Activated CD4-positive, CD25-positive, alpha-beta regulatory T cell treated with anti-CD3 and anti-CD28 coated beads, Interleukin-2, amount 50 U/mL, for 72 hours (primary cell): ENCODE measurements around the gene CACNG4.

Experiments
- DNase-seq: peaks from one replicate; pipeline ENCODE4 v3.0.0; 2021

CACNG4 gene

DNA sequence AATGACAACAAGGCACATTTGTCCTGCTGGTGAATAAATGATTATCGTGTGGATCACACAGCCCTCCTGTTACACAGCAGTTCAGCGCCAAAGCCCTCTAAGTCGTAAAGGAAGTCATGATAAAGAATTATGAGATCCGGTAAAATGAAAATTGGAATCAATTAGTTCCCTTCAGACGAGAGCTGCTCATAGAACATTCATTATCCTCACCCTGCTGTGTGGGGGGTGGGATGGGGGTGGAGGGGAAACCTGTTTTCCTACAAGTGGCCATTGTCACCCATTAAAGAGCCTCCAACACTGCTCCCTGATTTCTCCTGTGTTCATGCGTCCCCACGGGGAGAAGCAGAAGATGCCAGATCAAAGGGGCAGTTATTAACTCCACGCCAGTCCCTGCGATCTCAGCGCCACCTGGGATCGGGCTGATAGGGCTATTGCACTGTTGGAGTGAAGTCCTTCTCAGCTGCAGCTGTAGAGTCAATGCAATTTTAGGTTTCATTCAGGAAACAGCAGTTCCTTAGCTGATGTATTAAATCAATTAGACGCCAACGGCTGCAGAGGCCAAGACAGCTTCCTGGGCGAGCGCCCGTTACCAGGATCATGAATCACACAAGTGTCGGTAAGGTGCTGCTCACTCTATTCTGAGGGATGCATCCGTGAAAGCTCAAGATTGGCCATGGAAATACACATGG, 19.2 kb upstream of the CACNG4 start:
- no peak for DNase-seq

DNA sequence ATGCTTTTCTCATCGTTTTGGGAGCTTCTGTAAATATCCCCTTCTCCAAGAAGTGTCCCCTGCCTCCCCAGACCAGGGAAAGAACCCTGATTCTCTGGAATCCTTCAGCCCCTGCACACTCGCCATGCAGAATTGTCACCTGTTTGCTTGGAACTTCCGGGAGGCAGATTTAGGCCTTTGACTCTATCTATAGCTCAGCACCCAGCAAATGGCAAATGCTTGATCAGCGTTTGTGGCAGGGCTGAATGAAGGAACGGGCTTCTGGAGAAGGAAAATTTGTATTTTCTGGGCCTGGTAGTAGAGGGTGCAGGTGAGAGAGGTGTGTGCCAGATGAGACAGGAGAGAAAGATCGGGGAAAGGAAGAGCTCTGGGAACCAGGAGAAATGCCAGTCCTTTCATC, 18.3 kb upstream of the CACNG4 start:
- DNase-seq = no peak

DNA sequence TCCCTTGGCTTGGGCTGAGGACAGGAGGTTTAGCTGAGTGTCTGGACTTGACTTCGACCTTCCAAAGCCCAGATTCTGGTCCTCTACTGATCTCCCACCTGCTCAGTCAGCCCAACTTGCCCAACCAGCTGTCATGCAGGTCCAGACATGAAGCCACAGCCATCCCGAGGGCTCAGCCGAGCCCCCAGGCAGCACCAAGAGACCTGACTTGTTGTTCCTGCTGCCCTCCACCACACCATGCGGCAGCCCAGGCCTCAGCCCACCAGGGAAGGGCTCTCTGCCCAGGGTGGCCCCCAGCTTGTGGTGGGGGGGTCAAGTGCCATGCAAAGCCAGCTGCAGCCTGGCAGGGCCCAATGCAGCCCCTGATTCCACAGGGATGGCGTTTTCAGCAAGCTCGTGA, 17.2 kb upstream of the CACNG4 start:
- DNase-seq = no peak

DNA sequence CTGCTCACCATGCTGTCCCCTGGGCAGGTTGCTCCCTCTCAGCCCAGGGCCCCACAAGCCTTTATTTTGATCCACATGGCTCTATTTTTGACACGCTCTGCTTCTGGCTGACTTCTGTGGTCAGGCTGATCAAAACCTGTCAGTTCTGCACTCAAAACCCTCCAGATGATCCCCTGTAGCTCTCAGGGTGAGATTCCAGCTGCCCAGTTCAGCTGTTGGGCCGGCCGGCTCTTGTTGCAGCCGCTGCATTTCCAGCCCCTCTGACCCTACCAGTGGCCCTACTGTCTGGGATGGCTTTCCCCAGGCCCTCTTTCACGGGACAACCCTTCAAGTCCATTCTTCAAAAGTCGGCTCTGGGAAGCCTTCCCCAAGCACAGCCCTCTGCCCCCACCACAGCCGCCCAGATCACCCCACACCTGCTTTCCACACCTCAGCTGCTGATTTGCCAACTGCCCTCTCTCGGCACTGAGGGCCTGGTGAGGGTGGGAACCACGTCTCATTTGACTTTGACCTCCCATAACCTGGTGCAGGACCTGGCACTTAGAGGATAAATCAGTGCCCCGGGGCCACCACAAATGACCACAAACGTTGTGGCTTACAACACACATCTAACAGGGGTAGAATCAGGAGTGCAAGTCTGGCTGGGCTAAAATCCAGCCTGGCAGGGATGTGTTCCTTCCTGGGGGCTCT, 16.3 kb upstream of the CACNG4 start:
- no peak for DNase-seq

DNA sequence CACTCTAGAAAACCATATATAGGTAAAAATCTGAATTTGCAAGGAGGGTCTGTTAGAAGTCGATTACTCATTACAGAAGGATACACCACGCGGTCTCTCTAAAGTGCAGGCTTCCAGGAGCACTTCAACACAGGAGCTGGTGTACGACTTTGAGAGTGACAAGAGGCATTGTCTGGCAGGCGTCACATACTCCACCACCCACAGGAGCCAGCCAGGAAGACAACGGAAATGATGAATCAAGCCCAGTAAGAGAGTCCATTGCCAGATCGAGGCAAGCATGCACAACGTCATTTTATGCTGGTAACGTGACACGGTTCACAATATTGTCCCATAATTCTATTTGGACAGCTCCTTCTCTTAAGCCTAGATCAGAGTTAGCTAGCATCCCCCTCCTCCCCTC, 15.0 kb upstream of the CACNG4 start:
- no peak for DNase-seq

DNA sequence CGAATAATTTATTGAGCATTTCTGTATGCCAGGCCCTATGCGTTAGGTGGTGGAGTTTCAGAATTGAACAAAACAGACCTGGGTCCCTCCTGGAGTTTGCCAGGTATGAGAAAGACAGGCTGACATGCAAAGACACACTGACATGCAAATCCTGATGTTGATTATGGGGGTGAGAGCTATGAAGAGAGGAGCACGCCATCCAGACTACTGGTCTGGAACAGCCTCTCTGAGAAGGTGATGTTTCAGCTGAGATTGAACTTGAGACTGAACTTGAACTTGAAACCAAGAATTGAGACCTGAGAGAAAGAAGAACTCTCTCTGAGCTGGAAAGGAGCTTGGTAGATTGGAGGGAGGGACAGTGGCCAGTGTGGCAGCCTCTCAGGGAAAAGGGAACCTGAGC, 14.2 kb upstream of the CACNG4 start:
- DNase-seq = no peak

DNA sequence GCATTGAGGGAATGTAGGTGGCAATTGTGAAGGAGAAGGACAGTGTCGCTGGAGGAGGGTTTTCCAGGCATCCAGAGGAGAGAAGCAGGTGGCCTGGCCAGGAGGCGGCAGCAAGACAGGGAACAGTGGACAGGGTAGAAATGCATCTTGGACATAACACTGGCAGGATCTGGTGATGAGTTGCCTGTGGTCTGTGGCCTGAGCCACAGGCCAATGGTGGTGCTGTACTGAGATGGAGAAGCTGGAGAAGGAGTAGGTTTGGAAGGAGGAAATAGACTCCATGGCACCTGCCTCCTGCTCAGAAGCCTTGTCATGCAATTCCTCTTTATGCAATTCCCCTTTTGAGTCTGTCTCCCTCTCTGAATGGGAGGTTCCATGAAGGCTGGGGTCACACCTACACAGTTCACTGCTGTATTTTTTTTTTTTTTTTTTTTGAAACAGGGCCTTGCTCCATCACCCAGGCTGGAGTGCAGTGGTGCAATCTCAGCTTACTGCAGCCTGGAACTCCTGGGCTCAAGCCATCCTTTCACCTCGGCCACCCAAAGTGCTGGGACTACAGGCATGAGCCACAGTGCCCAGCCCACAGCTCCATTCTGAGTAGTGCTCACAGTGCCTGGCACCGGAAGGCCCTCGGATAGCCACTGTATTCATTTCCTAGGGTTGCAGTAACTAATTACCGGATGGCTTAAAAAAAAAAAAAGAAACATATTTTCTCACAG, 13.5 kb upstream of the CACNG4 start:
- no peak for DNase-seq

DNA sequence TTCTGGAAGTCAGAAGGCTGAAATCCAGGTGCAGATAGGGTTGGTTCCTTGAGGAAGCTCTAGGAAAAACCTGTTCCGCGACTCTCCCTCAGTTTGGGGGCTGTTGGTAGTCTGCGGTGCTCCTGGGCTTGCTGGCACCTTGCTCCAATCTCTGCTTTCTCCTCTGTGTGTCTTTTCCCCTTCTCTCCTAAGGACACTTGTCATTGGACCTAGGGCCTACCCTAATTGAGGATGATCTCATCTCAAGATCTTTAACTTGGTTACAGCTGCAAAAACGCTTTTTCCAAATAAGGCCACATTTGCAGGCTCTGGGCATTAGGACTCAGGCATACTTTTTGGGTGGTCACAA, 12.9 kb upstream of the CACNG4 start:
- no peak for DNase-seq

DNA sequence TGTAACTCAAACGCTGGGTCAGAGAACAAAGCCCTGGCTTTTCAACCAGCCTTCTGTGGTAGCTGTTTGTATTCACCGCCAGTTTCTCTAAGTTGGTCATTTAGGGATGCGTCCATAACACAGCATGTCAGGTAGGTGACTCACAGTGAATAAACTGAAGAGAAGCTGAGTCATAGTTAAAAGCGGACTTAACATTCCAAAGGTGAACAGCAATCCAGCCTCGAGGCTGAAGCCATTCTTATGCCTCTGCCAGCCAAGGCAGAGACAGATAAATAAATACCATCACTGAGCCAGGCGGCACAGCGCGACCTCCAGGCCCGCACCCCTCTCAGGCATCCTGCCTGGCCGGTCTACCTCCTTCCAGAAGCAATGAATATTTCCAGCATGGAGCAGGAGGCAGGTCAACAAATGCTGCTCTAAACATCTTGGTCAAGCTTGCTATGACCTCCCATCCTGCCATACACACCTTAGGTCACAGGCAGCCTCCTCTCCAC, 12.4 kb upstream of the CACNG4 start:
- no peak for DNase-seq

DNA sequence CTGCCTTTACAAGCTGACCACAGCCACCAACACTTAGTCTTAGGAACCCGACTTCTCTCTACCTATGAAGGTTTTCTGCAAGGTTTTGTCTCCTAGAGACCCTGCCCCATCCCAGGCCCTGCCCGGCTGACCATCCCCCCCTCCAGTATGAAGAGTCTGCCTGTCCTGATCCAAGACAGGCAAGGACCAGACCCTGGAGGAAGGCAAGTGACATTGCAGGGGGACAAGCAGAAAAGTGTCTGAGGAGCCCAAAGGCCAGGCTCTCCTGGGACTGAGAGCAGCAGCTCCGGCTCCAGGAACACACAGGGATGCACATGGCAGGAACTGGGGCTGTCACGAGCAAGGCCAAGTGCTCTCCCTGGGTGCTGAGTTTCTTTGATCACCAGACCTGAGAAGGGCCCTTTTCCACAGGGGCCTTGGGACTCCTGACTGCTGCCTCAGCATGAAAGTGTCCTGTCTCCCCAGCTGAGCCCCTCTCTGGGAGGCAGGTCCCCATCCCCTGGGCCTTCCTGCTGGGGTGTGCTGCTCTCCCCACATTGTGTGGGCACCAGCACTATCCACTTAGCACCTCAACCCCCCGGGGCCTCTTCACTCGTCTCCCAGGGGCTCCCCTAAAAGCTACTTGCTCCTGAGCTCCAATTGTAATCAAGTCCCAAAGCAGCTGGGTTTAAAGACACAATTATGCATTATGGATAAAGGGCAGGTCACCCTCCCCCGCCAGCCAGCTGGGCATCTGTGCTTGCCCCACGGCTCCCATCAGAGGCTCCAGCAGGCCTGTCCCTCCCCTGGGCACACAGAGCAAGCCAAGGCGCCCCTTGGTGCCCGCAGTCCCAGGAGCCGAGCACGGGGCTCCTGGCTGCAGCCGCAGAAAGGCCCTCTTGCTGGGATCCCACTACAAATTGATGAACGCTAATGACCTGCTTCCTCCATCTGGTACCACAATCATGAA, 11.6 kb upstream of the CACNG4 start:
- DNase-seq = no peak

DNA sequence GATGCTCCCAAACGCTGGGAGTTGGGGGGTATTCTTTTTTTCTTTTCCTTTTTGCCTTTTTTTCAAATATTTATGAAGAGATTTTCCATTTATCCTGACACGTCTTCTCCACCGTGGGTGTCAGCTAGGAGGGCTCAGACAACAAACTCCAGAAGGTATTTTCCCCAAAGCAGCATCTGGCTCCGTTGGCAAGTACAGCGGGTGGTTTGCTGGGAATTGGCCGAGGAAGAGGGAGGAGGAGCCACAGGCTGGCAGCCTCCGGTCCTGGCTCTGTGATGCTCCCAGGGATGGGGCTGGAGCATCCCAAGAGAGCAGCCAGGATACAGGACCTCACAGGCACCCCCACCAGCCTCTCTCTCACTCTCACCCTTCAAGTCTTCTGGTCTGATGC, 10.9 kb upstream of the CACNG4 start:
- no peak for DNase-seq

DNA sequence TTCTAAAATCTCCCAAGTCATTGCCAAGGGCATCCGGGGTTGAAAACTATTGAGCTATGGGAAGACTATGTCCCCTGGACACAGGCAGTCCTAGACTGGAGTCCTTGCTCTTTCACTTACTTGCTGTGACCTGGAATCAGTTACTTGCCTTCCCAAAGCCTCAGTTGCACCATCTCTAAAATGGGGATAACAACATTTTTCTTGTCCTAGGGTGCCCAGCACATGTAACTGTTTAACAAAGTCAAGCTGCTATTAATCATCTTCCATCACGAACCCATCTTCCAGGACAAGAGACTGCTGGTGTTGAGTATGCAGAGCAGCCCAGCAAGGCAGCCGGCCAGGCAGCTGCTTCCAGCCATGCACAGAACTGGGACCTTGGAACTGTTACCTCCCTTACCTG, 9.9 kb upstream of the CACNG4 start:
- DNase-seq = no peak

DNA sequence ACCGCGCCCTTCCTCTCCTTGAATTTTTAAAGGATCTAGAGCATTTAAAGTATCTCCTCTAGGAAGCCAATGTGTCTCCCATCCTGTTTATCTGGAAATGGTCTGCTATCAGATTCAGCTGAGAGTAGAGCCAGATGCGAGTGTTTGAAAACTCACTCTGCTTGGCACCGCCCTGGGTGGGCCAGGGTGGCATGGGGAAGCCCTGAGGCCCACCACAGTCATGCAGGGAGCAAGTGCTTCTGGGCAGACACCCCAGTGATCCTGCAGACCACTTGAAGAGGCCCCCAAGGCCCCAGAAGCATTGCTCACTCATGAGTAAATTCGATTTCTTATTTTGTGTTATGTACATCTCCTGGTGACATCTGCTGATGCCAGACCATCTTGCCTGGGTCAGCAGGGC, 8.7 kb upstream of the CACNG4 start:
- DNase-seq = no peak

DNA sequence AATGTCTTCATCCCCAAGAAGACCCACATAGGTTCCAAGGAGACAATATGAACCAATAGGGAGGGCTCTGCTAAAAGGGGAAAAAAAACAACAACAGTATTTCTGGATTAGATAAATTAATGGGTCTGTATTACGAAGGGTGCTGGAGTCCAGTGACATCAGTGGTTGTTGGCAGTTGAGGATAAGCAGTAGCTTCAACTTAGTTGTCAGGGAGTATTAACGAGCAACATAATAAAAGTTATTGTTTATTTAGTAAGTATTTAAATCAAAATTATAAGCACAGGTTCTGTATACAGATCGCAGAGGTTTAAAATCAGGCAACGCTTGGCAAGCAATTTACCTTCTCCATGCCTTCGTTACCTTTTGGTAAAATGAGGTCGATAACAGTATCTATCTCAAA, 7.6 kb upstream of the CACNG4 start:
- DNase-seq = no peak

DNA sequence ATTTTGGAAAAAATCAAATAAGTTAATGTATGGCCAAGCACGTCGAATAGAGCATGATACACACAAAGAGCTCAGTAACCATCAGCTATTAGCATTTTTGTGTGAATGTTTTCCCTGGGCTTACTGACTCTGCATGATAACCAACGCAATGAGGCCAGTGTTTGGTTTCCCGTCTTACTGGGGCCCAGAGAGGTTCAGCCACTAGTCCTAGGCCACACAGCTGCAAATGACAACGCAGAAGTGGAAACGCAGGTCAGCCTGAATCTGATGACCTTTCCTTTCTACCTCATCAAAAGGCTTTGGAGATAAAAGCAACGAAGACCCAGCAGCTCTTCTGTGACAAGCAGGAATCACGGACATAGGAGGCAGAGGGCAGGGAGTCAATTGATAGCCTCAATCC, 7.2 kb upstream of the CACNG4 start:
- no peak for DNase-seq

DNA sequence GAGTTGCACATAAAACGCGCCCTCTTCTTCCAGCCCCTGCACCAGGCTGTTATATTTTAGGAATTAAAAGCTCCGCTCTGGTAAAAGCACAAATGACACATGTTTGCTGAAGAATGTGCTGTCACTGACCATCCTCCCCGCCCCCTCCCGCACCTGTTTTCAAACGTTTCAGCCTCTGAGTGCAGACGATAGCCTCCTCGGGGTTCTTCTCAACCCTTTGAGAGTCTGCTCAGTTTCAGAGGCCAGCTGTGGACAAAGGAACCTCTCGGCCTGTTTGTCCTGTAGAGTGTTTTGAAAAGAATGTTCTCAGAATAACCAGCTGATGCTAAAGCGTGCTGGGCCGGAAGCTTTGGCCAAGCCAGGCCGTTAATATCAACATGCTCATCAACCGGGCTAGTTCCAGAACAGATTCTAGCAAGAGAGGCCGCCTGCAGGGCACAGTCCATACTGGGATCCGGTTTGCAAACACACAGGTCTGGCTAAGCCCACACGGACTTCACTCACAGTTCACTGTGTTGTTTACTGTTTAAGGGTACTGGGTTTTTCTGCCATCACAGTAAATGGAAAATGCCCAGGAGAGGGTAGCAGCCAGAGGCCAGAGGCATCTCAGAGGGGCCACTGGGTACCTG, 6.4 kb upstream of the CACNG4 start:
- DNase-seq = no peak

DNA sequence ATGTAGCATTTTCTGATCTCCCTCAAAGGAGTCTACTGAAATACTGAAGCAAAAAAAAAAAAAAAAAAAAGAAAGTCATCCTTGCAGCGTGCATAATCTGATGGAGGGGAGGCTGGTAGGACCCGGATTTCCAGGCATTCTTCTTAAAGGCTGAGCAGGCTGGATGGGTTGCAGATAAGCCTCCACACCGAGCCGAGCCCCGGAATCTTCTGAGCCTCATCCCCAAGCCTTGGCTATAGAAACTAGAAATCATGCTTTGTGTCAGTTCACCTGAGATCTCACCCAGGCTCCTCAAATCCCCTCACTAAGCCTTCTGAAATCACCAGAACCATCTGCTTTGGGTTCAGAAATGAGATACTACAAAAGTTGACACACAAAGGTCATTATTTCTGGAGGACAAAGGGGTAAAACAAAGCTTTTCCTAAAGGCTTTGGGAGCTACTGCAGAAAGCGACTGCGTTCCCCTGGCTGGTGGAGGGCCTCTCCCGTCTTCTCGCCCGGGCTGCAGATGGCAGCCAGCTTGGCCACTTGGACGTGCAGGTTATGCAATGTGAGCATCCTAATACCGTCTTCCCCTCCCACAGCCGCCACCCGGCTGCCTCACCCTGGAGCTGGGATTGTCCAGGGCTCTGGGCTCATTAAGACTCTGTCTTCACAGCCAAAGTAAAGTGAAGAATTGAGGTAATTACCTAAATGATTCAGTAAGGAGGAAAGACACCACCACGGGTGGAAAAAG, 4.7 kb upstream of the CACNG4 start:
- no peak for DNase-seq

DNA sequence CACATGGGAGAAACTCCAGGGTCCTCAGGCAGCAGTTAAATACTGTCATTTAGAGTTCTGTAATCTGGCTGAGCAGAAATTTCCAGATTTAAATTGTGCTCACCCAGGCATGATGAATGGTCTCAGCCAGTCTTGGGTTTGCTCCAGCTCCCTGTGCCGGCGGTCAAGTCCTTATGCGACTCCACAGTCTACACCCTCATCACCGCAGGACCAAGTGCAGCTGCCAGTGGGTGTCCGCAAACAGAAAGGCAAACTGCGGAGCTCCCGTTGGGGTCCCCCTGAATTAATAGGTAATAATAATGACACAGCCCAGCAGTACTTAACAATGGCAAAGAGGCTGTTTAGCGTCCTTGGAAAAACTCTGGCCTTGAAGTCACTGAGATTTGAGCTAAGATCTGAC, 3.9 kb upstream of the CACNG4 start:
- DNase-seq = no peak

DNA sequence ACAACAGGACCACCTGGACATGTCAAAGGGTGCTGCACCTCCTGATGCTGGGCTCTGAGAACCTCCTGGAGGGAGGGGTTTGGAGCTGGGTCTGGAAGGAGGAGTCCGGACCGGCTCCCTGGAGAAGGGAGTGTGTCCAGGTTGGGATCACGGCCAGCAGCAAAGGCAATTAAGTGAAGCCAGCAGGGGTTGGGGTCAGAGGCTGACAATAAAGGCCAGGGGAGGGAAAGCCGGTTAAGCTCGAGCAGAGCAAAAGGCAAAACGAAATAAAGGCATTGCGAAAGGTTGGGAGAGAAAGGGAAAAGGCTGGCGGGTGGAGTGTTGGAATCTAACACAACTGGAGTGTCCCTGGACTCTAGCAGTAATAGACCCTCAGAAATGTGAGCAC, 992 bp upstream of the CACNG4 start:
- DNase-seq = no peak

DNA sequence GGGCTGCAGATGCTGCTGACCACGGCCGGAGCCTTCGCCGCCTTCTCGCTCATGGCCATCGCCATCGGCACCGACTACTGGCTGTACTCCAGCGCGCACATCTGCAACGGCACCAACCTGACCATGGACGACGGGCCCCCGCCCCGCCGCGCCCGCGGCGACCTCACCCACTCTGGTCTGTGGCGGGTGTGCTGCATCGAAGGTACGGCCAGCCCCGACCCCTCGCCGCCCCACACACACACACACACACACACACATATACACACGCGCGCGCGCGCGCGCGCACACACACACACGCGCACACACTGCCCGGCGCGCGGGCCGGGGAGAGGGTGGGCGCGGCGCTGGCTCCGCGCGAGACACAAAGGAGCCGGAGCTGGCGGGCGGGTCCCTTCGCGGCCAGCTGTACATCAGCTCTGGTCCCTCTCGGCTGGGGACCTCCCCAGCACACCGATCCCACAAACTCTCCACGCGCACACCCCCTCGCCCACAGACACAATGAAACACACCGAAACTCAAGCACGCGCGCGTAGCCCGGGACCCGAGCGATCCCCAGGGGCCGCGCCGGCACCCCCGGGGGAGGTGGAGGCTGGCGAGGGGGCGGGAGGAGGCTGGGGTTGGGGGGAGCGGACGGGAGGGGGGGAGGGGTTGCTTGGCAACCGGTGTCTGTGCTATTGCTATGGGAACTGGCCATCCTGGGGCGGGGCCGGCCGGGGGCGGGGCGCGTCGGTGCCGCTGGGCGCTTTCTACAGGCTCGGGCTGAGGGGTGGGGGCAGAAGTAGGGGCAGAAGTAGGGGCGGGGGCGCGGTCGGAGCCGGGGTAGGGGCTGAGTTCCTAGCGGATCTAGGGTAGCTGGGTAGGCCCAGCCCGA, 658 bp downstream of the CACNG4 start:
- DNase-seq = no peak

DNA sequence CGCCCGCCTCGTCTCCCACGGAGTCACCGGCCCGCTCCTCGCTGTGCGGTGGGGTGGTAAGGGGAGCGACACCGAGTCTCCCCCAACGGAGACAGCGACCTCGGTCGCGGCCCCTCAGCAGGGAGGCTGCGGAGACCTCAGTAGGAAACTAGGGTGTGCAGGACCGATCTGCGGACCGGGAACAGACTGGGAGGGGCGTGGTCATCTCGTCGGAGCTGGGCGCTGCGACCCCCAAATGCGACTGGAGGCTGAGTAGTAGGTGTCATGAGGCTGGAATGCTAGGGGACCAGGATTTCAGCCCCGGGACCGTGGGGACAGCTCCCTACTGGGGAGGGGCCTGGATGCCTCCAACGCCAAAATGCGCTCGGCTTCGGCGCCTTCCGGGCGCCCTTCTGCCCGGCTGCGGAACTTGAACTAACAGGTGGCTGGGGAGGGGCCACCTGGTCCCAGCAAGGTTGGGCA, 1.3 kb downstream of the CACNG4 start:
- DNase-seq = no peak
